H1 (cell line): Measurements from ENCODE around the gene APOC1. TPM values are rescaled to one million over a fixed set of nuclear protein-coding genes. Genes with fewer than 3 reads are reported as not detected.
A peak's percentile ranks its signal among the peaks of the same experiment; 100 is the strongest.

Source experiments
- CTCF ChIA-PET: fragments of 300-600 bp; sonication (Branson Sonifier 250); formaldehyde crosslinking; loops from one replicate; lab custom pipeline; 2021; ENCODE audit not compliant: partially characterized antibody; lab: Charles Lee
- POLR2A ChIA-PET: fragments of 300-600 bp; sonication (Branson Sonifier 250); formaldehyde crosslinking; loops from one replicate; lab custom pipeline; 2021; ENCODE audit warnings: inconsistent platforms; ENCODE audit not compliant: partially characterized antibody; lab: Charles Lee
- DNase-seq, 2 experiments: peaks; one replicate each; pipeline versions ENCODE4 v3.0.0 to v3.0.0-alpha.2; 2010 to 2022; ENCODE audit warnings: low spot score in 2 of 2, low read depth in 1 of 2, mixed read lengths in 1 of 2
- FAIRE-seq: peaks from 2 replicates; lab custom pipeline; 2011; peaks lifted over from hg19 to GRCh38; lab: Jason Lieb, UNC
- H2AFZ ChIP-seq: 2 replicates; pipeline ENCODE4 v1.8.1; 2012; ENCODE audit warnings: low read length, inconsistent platforms
- H2AK5ac ChIP-seq: 2 replicates; pipeline ENCODE4 v1.6.1; 2013; ENCODE audit warnings: low read depth, low read length
- H2BK120ac ChIP-seq: replicated peaks from 2 replicates; pipeline ENCODE3; 2013; ENCODE audit warnings: low read depth, low read length, inconsistent platforms
- H2BK12ac ChIP-seq: 2 replicates; pipeline ENCODE4 v1.6.1; 2013; ENCODE audit warnings: low read depth, low read length
- H2BK15ac ChIP-seq: 2 replicates; pipeline ENCODE4 v1.6.1; 2013; ENCODE audit warnings: low read length
- H2BK20ac ChIP-seq: 2 replicates; pipeline ENCODE4 v1.6.1; 2013; ENCODE audit warnings: low read length
- H2BK5ac ChIP-seq: 2 replicates; pipeline ENCODE4 v1.6.1; 2013; ENCODE audit warnings: low read depth, low read length
- H3K14ac ChIP-seq: 2 replicates; pipeline ENCODE4 v1.6.1; 2013; ENCODE audit warnings: inconsistent platforms; ENCODE audit not compliant: insufficient read length
- H3K18ac ChIP-seq: 2 replicates; pipeline ENCODE4 v1.6.1; 2013; ENCODE audit warnings: low read length; ENCODE audit errors: extremely low read depth
- H3K23ac ChIP-seq: 2 replicates; pipeline ENCODE4 v1.6.1; 2013; ENCODE audit warnings: inconsistent platforms; ENCODE audit not compliant: insufficient read length
- H3K23me2 ChIP-seq: 2 replicates; pipeline ENCODE4 v1.6.1; 2013; ENCODE audit warnings: low read depth, low read length
- H3K27ac ChIP-seq: 2 replicates; pipeline ENCODE4 v1.6.1; 2011; ENCODE audit warnings: low read depth, low read length, inconsistent platforms
- H3K27me3 ChIP-seq, 4 experiments: replicated peaks in 1 of 4; 1 replicate in 1 of 4; 2 replicates in 3 of 4; pipeline versions ENCODE4 v1.6.1 to v1.8.1; 2011 to 2013; ENCODE audit warnings: low read length in 3 of 4, mild to moderate bottlenecking in 3 of 4, inconsistent platforms in 2 of 4, mixed read lengths in 2 of 4, moderate library complexity in 1 of 4; ENCODE audit not compliant: control insufficient read depth in 3 of 4, insufficient read depth in 3 of 4; ENCODE audit errors: extremely low read depth in 1 of 4
- H3K36me3 ChIP-seq, 4 experiments: 2 replicates each; pipeline versions ENCODE4 v1.6.1 to v1.8.1; 2011 to 2013; ENCODE audit warnings: mild to moderate bottlenecking in 4 of 4, low read length in 3 of 4, moderate library complexity in 2 of 4, control low read depth in 1 of 4, inconsistent platforms in 1 of 4; ENCODE audit not compliant: insufficient read depth in 4 of 4, control insufficient read depth in 2 of 4
- H3K4ac ChIP-seq: replicated peaks from 2 replicates; pipeline ENCODE3; 2013; ENCODE audit warnings: low read length, low read depth, mixed read lengths, inconsistent platforms; ENCODE audit not compliant: insufficient read length
- H3K4me1 ChIP-seq, 4 experiments: replicated peaks in 1 of 4; 1 replicate in 1 of 4; 2 replicates in 3 of 4; pipeline versions ENCODE4 v1.6.1 to v1.8.1; 2011 to 2013; ENCODE audit warnings: low read length in 3 of 4, inconsistent platforms in 2 of 4, mixed read lengths in 1 of 4; ENCODE audit not compliant: insufficient read depth in 4 of 4, control insufficient read depth in 3 of 4
- H3K4me2 ChIP-seq, 2 experiments: 2 replicates each; pipeline versions ENCODE4 v1.6.1 to v1.8.1; 2011 to 2013; ENCODE audit warnings: low read depth in 2 of 2, low read length in 2 of 2, control low read depth in 1 of 2, inconsistent platforms in 1 of 2, mild to moderate bottlenecking in 1 of 2; ENCODE audit not compliant: insufficient read depth in 1 of 2
- H3K4me3 ChIP-seq, 4 experiments: fragments of 200-600, 300-600 bp in 1 of 4; sonication (generic), shearing (Covaris generic), sonication (Bioruptor Twin) in 1 of 4; 2 replicates each; pipeline versions ENCODE4 v1.5.1 to v1.8.1; 2011 to 2016; ENCODE audit warnings: low read length in 4 of 4, low read depth in 3 of 4, control low read depth in 2 of 4, inconsistent platforms in 2 of 4, mild to moderate bottlenecking in 2 of 4, mixed read lengths in 1 of 4, moderate library complexity in 1 of 4; ENCODE audit not compliant: insufficient read depth in 2 of 4; ENCODE audit errors: extremely low read depth in 1 of 4
- H3K56ac ChIP-seq: replicated peaks from 2 replicates; pipeline ENCODE3; 2013; ENCODE audit warnings: low read depth, mild to moderate bottlenecking, mixed read lengths, low read length, inconsistent platforms; ENCODE audit not compliant: insufficient read length
- H3K79me1 ChIP-seq: 2 replicates; pipeline ENCODE4 v1.6.1; 2013; ENCODE audit warnings: low read depth, low read length, control low read depth
- H3K79me2 ChIP-seq, 2 experiments: 2 replicates each; pipeline versions ENCODE4 v1.6.1 to v1.8.1; 2012 to 2013; ENCODE audit warnings: low read length in 2 of 2, mild to moderate bottlenecking in 2 of 2, inconsistent platforms in 1 of 2; ENCODE audit not compliant: insufficient read depth in 2 of 2, control insufficient read depth in 1 of 2
- H3K9ac ChIP-seq, 4 experiments: replicated peaks in 1 of 4; 1 replicate in 1 of 4; 2 replicates in 3 of 4; pipeline versions ENCODE4 v1.6.1 to v1.8.1; 2011 to 2013; ENCODE audit warnings: low read depth in 3 of 4, low read length in 3 of 4, control low read depth in 2 of 4, mild to moderate bottlenecking in 2 of 4, moderate library complexity in 2 of 4, inconsistent platforms in 1 of 4; ENCODE audit errors: extremely low read depth in 1 of 4
- H3K9me3 ChIP-seq, 2 experiments: 2 replicates each; pipeline versions ENCODE4 v1.6.1 to v1.8.1; 2012 to 2013; ENCODE audit warnings: mild to moderate bottlenecking in 2 of 2, moderate library complexity in 2 of 2, control low read depth in 1 of 2, inconsistent platforms in 1 of 2, low read depth in 1 of 2, low read length in 1 of 2, mixed read lengths in 1 of 2; ENCODE audit not compliant: insufficient read depth in 2 of 2
- H4K20me1 ChIP-seq, 2 experiments: replicated peaks in 1 of 2; 2 replicates each; pipeline versions ENCODE3 to v1.8.1; 2011 to 2013; ENCODE audit warnings: inconsistent platforms in 2 of 2, low read length in 2 of 2, mild to moderate bottlenecking in 1 of 2; ENCODE audit not compliant: insufficient read depth in 2 of 2, control insufficient read depth in 1 of 2
- H4K5ac ChIP-seq: 2 replicates; pipeline ENCODE4 v1.6.1; 2013; ENCODE audit warnings: low read length, low read depth, mixed read lengths, inconsistent platforms; ENCODE audit not compliant: insufficient read length
- H4K8ac ChIP-seq: 2 replicates; pipeline ENCODE4 v1.8.0; 2013; ENCODE audit warnings: mild to moderate bottlenecking, moderate library complexity, low read length, inconsistent platforms; ENCODE audit not compliant: insufficient read depth; ENCODE audit errors: extremely low read depth
- H4K91ac ChIP-seq: replicated peaks from 2 replicates; pipeline ENCODE3; 2013; ENCODE audit warnings: low read length, mixed read lengths, inconsistent platforms; ENCODE audit not compliant: insufficient read length
- POLR2A ChIP-seq, 2 experiments: IDR thresholded peaks; 1 replicate in 1 of 2; 2 replicates in 1 of 2; pipeline ENCODE4 v1.6.1; 2011; ENCODE audit warnings: low read depth in 2 of 2, low read length in 2 of 2, mild to moderate bottlenecking in 2 of 2; ENCODE audit errors: control extremely low read depth in 1 of 2
- RNF2 ChIP-seq: fragments of 200-900, 300-1000 bp; sonication (generic); IDR thresholded peaks from 2 replicates; pipeline ENCODE4 v1.7.1; 2016; ENCODE audit warnings: borderline replicate concordance, low read depth, mild to moderate bottlenecking, antibody characterized with exemption, low read length; ENCODE audit not compliant: poor library complexity, severe bottlenecking; ENCODE audit errors: missing control alignments
- WGBS, 2 experiments: shearing (Covaris generic) in 1 of 2; methylation state at CpG; one replicate each; pipeline versions ENCODE4 v1.1.6 to v1.1.7; 2013 to 2015; ENCODE audit warnings: low lambda C conversion rate in 2 of 2, mixed read lengths in 2 of 2, inconsistent platforms in 1 of 2, low coverage in 1 of 2, missing lambda C conversion rate in 1 of 2; ENCODE audit not compliant: insufficient replicate concordance in 2 of 2, insufficient coverage in 1 of 2, insufficient read length in 1 of 2; ENCODE audit errors: extremely low coverage in 1 of 2, missing lambda C conversion rate in 1 of 2; 5-methylcytosine and 5-hydroxymethylcytosine counted together
- polyA plus RNA-seq, 7 experiments: library from polyadenylated mRNA; depleted of rRNA in 3 of 7; stranded (reverse) in 5 of 7; unstranded in 2 of 7; fragments of >200 nt in 5 of 7; fragments of 200-250 nt in 2 of 7; gene quantifications; 1 replicate in 5 of 7; 2 replicates in 1 of 7; 4 replicates in 1 of 7; pipeline versions ENCODE4 v1.2.1 to v1.2.3, GENCODE V29; 2011 to 2013; ENCODE audit warnings: missing spikeins in 2 of 7, mixed read lengths in 2 of 7
- total RNA-seq: library from RNA; stranded (reverse); fragmentation: NEBNext Ultra II Directional; extraction: Animal tissue kit (Norgen Biotek cat#: 25700); gene quantifications from 2 replicates; pipeline ENCODE4 v1.2.1, GENCODE V29; 2021

Gene APOC1
- total and polyA plus RNA-seq, 2 of the 8 experiments (the other 6 are each of a cell fraction or from before 2014, with no cell fraction given): 55.8 to 78.2 TPM

DNA sequence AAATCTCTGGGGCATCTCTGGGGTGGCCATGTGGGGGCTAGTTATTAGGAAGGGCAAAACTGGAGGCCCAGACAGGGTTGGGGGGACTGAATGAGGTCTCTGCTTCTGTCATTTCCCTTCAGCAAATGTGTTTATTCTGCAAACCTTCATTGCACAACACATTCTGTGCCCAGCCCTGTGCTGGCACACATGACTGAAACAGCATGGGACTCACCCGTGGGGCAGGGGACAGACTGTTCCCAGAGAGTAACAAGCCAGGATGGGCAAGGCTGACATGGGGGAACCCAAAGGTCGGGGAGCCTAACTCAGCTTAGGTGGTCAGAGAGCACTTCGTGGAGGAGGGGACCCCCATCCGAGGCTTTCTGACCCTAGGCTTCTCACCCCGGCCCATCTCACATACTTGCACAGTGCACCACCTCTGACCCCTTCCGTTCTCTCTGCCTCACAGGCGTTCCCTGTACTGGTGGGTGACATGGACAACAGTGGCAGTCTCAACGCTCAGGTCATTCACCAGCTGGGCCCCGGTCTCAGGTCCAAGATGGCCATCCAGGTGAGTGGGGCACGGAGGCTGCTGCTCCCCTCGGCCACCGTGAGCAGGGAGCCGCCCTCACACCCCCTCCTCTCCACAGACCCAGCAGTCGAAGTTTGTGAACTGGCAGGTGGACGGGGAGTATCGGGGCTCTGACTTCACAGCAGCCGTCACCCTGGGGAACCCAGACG, 20.9 kb upstream of the APOC1 start:
- WGBS, 2 experiments: 95% methylated on average over 18 of the region's 18 CpGs; no CpG with 5 or more reads in 1 of the 2 experiments
- no peak overlapping the region for H3K9ac ChIP-seq
- H3K4me1 ChIP-seq: peaks cover 5 to 8% (median 7%) of the 10 kb centered on the region in 4 experiments
- H3K23me2 ChIP-seq: peaks cover 17% of the 10 kb centered on the region
- H4K5ac ChIP-seq: no peak overlapping the region
- peaks cover 14 to 30% of the 10 kb centered on the region in 2 experiments for H4K20me1 ChIP-seq
- H3K56ac ChIP-seq: no peak overlapping the region
- H3K4ac ChIP-seq: no peak overlapping the region
- H3K79me2 ChIP-seq: peaks cover 7 to 42% of the 10 kb centered on the region in 2 experiments
- no peak overlapping the region for H2BK12ac ChIP-seq
- no peak overlapping the region for H4K91ac ChIP-seq
- FAIRE-seq (no peak), DNase-seq (no peak)
- H3K4me2 ChIP-seq: no peak overlapping the region; a peak in 1 of 4 replicates
- no peak overlapping the region for H3K14ac ChIP-seq
- CTCF ChIA-PET: interaction anchor here (1.3 to 2.1 kb wide), 3 partner anchors 8 to 15 kb away, joined by 4 to 7 read pairs (median 5); no protein-coding TSS in a partner anchor
- H3K36me3 ChIP-seq: peaks cover 36 to 55% (median 42%) of the 10 kb centered on the region in 4 experiments
- no peak overlapping the region for H4K8ac ChIP-seq
- POLR2A ChIA-PET: interaction anchor here (0.7 to 9.8 kb wide), 8 partner anchors 12 to 199 kb away, joined by 3 to 247 read pairs (median 4); partner anchors contain the start of genes APOE, NECTIN2 and PPP1R37
- peaks cover 25% of the 10 kb centered on the region for H3K79me1 ChIP-seq
- no peak overlapping the region for H2AK5ac ChIP-seq
- no peak overlapping the region for H2BK20ac ChIP-seq
- no peak overlapping the region for H3K23ac ChIP-seq
- H3K9me3 ChIP-seq: no peaks in the 10 kb centered on the region
- no peaks in the 10 kb centered on the region for H3K27me3 ChIP-seq
- H2BK5ac ChIP-seq: no peak overlapping the region
- no peak overlapping the region for H2BK15ac ChIP-seq
- H3K18ac ChIP-seq: no peak overlapping the region
- no peak overlapping the region for H3K4me3 ChIP-seq
- TF ChIP-seq RNF2 (no peak), POLR2A (IDR thresholded peaks at IDR 0.05; ENCODE audit: control extremely low read depth in 1 of 2, low read depth in 2 of 2, low read length in 2 of 2) (peak in 1 of 2 experiments; percentile 45; a peak in 2 of 3 replicates)
- no peak overlapping the region for H2BK120ac ChIP-seq
- H2AFZ ChIP-seq: no peak overlapping the region
- H3K27ac ChIP-seq: no peak overlapping the region
